ENCODE results near the gene DDIT3.

GRCh38 chr12:57489157-57489641 lies 31.1 kb downstream of the DDIT3 start:
- TF ChIP-seq CTCF (IDR thresholded peaks at IDR 0.05; ENCODE audit: low read depth, low read length, poor library complexity, severe bottlenecking) (no peak), EZH2phosphoT487 (IDR thresholded peaks at IDR 0.05; ENCODE audit: borderline replicate concordance, low read length) (no peak)

Data from DOHH2 (cell line).